ENCODE results near the gene CFAP77.

Gene CFAP77

DNA sequence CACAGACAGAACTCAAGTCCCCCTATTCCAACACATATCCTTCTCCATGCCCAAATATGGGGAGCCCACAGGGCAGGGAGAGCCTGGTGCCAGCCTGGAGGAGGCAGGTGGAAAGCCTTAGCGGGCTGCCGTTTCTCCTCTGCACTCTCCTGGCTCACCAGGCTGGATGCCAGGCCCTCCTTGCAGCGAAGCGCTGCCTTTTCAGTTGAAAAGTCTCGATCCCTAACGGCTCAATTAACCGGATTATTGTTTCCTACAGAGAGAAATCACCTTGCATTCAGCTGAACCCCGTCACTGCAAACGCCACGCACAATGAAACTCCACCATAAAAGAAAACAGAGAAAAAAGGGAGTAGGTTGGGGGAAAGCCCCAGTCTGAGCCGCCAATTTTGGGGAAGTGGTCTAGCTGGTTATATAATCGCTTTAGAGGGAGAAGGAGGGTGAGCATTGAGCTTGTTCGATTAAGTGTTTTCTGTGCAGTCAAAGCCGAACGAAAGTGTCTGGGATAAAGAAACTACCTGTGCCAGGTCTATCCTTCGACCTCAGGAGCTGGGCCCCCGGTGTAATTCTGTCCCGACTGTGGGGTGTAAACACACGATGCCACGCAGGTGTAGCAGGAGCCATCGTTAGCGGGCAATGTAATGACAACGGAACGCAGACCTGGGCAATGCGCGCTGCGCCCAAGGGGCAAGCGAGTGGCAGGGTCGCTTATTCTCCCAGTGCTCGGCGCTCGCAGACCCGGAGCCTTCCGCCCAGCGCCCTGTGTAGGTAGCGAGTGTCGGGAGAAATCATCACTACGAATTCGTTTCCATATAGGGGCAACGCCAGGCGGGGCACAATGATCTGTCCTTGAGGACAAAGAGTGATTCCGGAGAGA is 176.2 kb downstream of the CFAP77 start:
- ChIA-PET POLR2A (no interaction called here), CTCF (interaction anchor here (0.7 kb wide), 1 partner anchor 9 kb away, joined by 3 read pairs; no protein-coding TSS in a partner anchor)
- no peak for DNase-seq (ENCODE audit: extremely low spot score)
- TF ChIP-seq SP1 (IDR thresholded peaks at IDR 0.05) = no peak
- TF ChIP-seq SUZ12 (IDR thresholded peaks at IDR 0.05) = no peak
- TF ChIP-seq LEF1 (IDR thresholded peaks at IDR 0.05; ENCODE audit: borderline replicate concordance) = no peak

DNA sequence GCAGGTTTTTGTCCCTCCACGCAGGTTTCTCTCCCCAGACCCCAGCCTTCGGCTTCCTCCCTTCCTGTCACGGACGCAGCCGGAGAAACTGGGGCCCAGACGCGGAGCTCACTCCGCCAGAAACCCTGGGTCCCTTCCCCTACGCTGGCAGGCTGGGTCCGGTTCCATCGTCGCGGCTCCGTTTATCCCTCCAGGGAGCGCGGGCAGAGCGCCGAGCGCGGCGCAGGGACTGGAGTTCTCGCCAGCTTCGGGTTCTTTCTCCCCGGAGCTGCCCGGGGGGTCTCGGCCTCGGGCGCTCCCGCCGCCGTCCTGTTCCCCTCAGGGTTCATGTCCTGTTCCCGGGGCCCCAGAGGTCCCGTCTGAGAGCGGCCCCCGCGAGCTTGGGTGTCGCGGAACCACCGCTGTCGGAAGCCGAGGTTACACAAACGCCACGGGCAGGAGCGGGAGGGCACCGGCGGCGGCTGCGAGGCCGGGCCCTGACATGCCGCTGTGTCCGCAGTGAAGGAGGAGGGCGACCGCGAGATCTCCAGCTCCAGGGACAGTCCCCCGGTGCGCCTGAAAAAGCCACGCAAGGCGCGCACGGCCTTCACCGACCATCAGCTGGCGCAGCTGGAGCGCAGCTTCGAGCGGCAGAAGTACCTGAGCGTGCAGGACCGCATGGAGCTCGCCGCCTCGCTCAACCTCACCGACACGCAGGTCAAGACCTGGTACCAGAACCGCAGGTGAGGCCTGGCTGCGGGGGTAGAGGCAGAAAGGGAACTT is 177.0 kb downstream of the CFAP77 start:
- no peak for TF ChIP-seq FOXM1 (IDR thresholded peaks at IDR 0.05; ENCODE audit: borderline replicate concordance)
- TF ChIP-seq, protein P1, sequence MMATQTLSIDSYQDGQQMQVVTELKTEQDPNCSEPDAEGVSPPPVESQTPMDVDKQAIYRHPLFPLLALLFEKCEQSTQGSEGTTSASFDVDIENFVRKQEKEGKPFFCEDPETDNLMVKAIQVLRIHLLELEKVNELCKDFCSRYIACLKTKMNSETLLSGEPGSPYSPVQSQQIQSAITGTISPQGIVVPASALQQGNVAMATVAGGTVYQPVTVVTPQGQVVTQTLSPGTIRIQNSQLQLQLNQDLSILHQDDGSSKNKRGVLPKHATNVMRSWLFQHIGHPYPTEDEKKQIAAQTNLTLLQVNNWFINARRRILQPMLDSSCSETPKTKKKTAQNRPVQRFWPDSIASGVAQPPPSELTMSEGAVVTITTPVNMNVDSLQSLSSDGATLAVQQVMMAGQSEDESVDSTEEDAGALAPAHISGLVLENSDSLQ (IDR thresholded peaks at IDR 0.05) = no peak
- no peak for TF ChIP-seq FOXA1 (IDR thresholded peaks at IDR 0.05)
- TF ChIP-seq CTBP1 (IDR thresholded peaks at IDR 0.05; ENCODE audit: borderline replicate concordance) = no peak
- TF ChIP-seq ARNT (IDR thresholded peaks at IDR 0.05) = no peak
- CTCF ChIA-PET = no interaction called here
- POLR2A ChIA-PET = no interaction called here
- no peak for DNase-seq (ENCODE audit: extremely low spot score)

- DNase-seq (ENCODE audit: extremely low spot score) = no peak
- no peak for TF ChIP-seq ARNT (IDR thresholded peaks at IDR 0.05)
- no peak for TF ChIP-seq CTBP1 (IDR thresholded peaks at IDR 0.05; ENCODE audit: borderline replicate concordance)
- no peak for TF ChIP-seq ZNF384 (IDR thresholded peaks at IDR 0.05)
- no peak for TF ChIP-seq FOXM1 (IDR thresholded peaks at IDR 0.05; ENCODE audit: borderline replicate concordance)
- TF ChIP-seq SUZ12 (IDR thresholded peaks at IDR 0.05) = no peak
- TF ChIP-seq, protein P1 (IDR thresholded peaks at IDR 0.05) = no peak
- TF ChIP-seq HDGF (IDR thresholded peaks at IDR 0.05; ENCODE audit: borderline replicate concordance) = no peak
- no peak for TF ChIP-seq FOXA1 (IDR thresholded peaks at IDR 0.05)
- TF ChIP-seq NFRKB (IDR thresholded peaks at IDR 0.05) = no peak
- TF ChIP-seq FOXK2 (IDR thresholded peaks at IDR 0.05) = no peak
- TF ChIP-seq BHLHE40 (IDR thresholded peaks at IDR 0.05; ENCODE audit: borderline replicate concordance) = no peak
- TF ChIP-seq TARDBP (IDR thresholded peaks at IDR 0.05) = no peak
- no peak for TF ChIP-seq ELF4 (IDR thresholded peaks at IDR 0.05)
- TF ChIP-seq SP1 (IDR thresholded peaks at IDR 0.05) = no peak
- ChIA-PET POLR2A (no interaction called here), CTCF (no interaction called here)
These were observed 177.6 kb downstream of the CFAP77 start for GRCh38 chr9:132587592-132587955.

DNA sequence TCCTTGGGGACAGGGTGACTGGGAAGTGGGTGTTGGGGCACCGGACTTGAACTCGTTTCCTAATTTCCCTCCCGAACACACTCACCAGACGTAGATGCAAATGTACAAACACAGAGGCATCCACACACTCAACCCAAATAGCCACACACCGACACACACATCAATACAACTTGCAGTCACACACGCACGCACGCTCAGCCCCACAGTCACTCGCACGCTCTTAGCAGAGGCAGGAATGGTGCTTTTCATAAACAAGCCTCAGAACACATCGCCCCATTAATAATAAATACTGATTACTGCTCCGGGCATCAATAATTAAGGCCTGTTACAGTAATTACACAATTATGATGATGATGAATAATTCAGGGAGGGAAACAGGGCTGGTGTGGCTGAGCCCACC is 178.1 kb downstream of the CFAP77 start:
- DNase-seq (ENCODE audit: extremely low spot score) = no peak
- ChIA-PET CTCF (no interaction called here), POLR2A (no interaction called here)
- TF ChIP-seq L3MBTL2 (conservative IDR thresholded peaks at IDR 0.05) = no peak
- TF ChIP-seq ZNF384 (IDR thresholded peaks at IDR 0.05) = no peak
- no peak for TF ChIP-seq BHLHE40 (IDR thresholded peaks at IDR 0.05; ENCODE audit: borderline replicate concordance)
- no peak for TF ChIP-seq LEF1 (IDR thresholded peaks at IDR 0.05; ENCODE audit: borderline replicate concordance)
- TF ChIP-seq SP1 (IDR thresholded peaks at IDR 0.05) = no peak
- no peak for TF ChIP-seq HDGF (IDR thresholded peaks at IDR 0.05; ENCODE audit: borderline replicate concordance)
- TF ChIP-seq TARDBP (IDR thresholded peaks at IDR 0.05) = no peak
- TF ChIP-seq ARNT (IDR thresholded peaks at IDR 0.05) = no peak

- TF ChIP-seq BHLHE40 (IDR thresholded peaks at IDR 0.05; ENCODE audit: borderline replicate concordance) = no peak
- TF ChIP-seq, protein P1 (IDR thresholded peaks at IDR 0.05) = no peak
- no peak for TF ChIP-seq SUZ12 (IDR thresholded peaks at IDR 0.05)
- no peak for TF ChIP-seq ELF4 (IDR thresholded peaks at IDR 0.05)
- TF ChIP-seq L3MBTL2 (conservative IDR thresholded peaks at IDR 0.05) = no peak
- no peak for TF ChIP-seq NFRKB (IDR thresholded peaks at IDR 0.05)
- no peak for TF ChIP-seq SP1 (IDR thresholded peaks at IDR 0.05)
- no peak for TF ChIP-seq HDGF (IDR thresholded peaks at IDR 0.05; ENCODE audit: borderline replicate concordance)
- TF ChIP-seq FOXK2 (IDR thresholded peaks at IDR 0.05) = no peak
- TF ChIP-seq FOXM1 (IDR thresholded peaks at IDR 0.05; ENCODE audit: borderline replicate concordance) = no peak
- TF ChIP-seq ZNF384 (IDR thresholded peaks at IDR 0.05) = no peak
- no peak for TF ChIP-seq FOXA1 (IDR thresholded peaks at IDR 0.05)
- no peak for TF ChIP-seq TARDBP (IDR thresholded peaks at IDR 0.05)
- TF ChIP-seq LEF1 (IDR thresholded peaks at IDR 0.05; ENCODE audit: borderline replicate concordance) = no peak
- no peak for TF ChIP-seq ARNT (IDR thresholded peaks at IDR 0.05)
- TF ChIP-seq CTBP1 (IDR thresholded peaks at IDR 0.05; ENCODE audit: borderline replicate concordance) = no peak
- ChIA-PET CTCF (no interaction called here), POLR2A (no interaction called here)
- no peak for DNase-seq (ENCODE audit: extremely low spot score)
These were observed 178.6 kb downstream of the CFAP77 start for GRCh38 chr9:132588501-132589147.

Data from HEK293T (cell line).